Osteocyte (in vitro differentiated cells): ENCODE results near the gene HPGD. TPM values are rescaled to one million over a fixed set of nuclear protein-coding genes. Genes with fewer than 3 reads are reported as not detected.
"Not testable (repeated sequence)": the region's sequence is repeated elsewhere in the genome, so short reads cannot be mapped to it uniquely, and the experiment has no call there.

Experiments
- DNase-seq: peaks from one replicate; pipeline ENCODE4 v3.0.0; 2021; ENCODE audit warnings: mixed read lengths; ENCODE audit not compliant: unreplicated experiment; ENCODE audit errors: extremely low spot score
- H3K27ac Mint-ChIP-seq: one replicate; pipeline ENCODE4 v1.8.0; 2021; ENCODE audit warnings: mild to moderate bottlenecking, mixed read lengths; ENCODE audit not compliant: unreplicated experiment
- H3K27me3 Mint-ChIP-seq: one replicate; pipeline ENCODE4 v1.8.0; 2021; ENCODE audit warnings: mixed read lengths; ENCODE audit not compliant: unreplicated experiment
- H3K36me3 Mint-ChIP-seq: one replicate; pipeline ENCODE4 v1.8.0; 2021; ENCODE audit warnings: mixed read lengths; ENCODE audit not compliant: unreplicated experiment
- H3K4me1 Mint-ChIP-seq: one replicate; pipeline ENCODE4 v1.8.0; 2021; ENCODE audit warnings: mixed read lengths; ENCODE audit not compliant: unreplicated experiment
- H3K4me3 Mint-ChIP-seq: one replicate; pipeline ENCODE4 v1.8.0; 2021; ENCODE audit warnings: mild to moderate bottlenecking, moderate library complexity, mixed read lengths; ENCODE audit not compliant: unreplicated experiment
- H3K9me3 Mint-ChIP-seq: one replicate; pipeline ENCODE4 v1.8.0; 2021; ENCODE audit warnings: mixed read lengths; ENCODE audit not compliant: unreplicated experiment
- total RNA-seq: library from RNA; stranded (reverse); gene quantifications from 2 replicates; pipeline ENCODE4 v1.2.1, GENCODE V29; 2021
- TF ChIP-seq, protein P1 (sequence below): fragments of 200-600 bp; sonication (generic); IDR thresholded peaks from 2 replicates; pipeline ENCODE4 v1.5.0; 2021; ENCODE audit warnings: antibody characterized with exemption, mild to moderate bottlenecking, moderate library complexity

HPGD gene
- total RNA-seq, 1 donor from 2014 or later: not detected

DNA sequence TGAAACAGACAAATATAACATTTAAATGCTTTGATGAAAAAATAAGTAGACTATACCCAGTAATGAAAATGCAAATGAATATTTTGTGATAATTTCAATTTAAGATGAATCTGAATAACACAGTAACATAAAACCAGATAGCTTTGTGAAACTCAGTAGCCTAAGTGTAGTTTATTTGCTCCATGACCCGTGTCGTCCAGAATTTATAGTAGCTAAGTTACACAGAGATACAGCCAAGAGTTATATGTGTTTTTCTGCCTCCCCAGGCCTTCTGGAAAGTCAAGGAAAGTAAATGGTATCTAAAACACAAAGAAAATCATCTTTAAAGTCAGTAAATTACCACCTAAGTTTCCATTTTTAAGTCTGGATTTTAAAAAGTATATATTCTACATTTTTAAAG is 26.7 kb downstream of the HPGD start:
- Mint-ChIP-seq H3K36me3 (no peaks in the 10 kb centered on the region), H3K4me1 (no peaks in the 10 kb centered on the region), H3K4me3 (no peak overlapping the region), H3K27ac (no peak overlapping the region), H3K27me3 (peaks cover 17% of the 10 kb centered on the region), H3K9me3 (no peaks in the 10 kb centered on the region)
- TF ChIP-seq, protein P1, sequence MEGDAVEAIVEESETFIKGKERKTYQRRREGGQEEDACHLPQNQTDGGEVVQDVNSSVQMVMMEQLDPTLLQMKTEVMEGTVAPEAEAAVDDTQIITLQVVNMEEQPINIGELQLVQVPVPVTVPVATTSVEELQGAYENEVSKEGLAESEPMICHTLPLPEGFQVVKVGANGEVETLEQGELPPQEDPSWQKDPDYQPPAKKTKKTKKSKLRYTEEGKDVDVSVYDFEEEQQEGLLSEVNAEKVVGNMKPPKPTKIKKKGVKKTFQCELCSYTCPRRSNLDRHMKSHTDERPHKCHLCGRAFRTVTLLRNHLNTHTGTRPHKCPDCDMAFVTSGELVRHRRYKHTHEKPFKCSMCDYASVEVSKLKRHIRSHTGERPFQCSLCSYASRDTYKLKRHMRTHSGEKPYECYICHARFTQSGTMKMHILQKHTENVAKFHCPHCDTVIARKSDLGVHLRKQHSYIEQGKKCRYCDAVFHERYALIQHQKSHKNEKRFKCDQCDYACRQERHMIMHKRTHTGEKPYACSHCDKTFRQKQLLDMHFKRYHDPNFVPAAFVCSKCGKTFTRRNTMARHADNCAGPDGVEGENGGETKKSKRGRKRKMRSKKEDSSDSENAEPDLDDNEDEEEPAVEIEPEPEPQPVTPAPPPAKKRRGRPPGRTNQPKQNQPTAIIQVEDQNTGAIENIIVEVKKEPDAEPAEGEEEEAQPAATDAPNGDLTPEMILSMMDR: no peak
- no peak for DNase-seq

DNA sequence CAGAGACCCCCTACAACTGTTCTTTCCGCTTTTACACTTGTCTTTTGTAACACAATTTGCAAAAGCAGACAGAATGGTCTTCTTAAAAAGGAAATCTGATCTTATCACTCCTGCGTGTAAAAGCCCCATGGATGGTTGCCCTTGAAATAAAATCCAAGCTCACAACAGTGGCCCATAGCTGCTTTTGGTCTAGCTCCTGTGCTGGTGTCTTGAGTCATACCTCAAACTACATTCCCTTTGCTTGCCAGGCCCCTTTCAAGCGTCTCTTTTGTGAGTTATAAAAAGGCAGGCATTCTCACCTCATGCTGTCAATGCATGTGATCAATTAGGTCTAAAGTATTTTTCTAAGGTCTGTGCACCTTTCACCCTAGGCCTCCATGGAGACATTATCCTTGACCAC is 27.6 kb downstream of the HPGD start:
- no peak overlapping the region for H3K4me3 Mint-ChIP-seq
- TF ChIP-seq, protein P1: no peak
- no peaks in the 10 kb centered on the region for H3K9me3 Mint-ChIP-seq
- no peak overlapping the region for H3K27ac Mint-ChIP-seq
- H3K4me1 Mint-ChIP-seq: no peaks in the 10 kb centered on the region
- H3K36me3 Mint-ChIP-seq: no peaks in the 10 kb centered on the region
- DNase-seq: no peak
- peaks cover 23% of the 10 kb centered on the region for H3K27me3 Mint-ChIP-seq

DNA sequence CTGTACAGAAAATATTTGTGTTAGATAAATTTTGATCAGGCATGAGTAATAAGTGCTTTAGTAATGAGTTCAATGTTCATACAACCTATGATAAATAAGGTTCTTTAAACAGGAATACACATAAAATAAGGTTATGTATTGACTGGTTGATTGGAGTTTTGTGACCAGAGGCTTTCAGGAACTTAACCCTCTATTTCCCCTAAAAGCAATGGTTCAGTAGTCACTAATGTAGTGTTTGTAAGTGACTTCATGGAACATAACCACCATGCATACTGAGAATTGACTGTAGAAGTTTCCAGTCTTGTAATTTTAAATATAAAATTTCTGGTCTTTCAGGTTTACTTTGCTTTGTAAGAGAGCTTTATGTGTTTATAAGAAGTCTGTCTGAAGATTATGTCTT is 28.1 kb downstream of the HPGD start:
- TF ChIP-seq, protein P1: no peak
- Mint-ChIP-seq H3K27ac (no peak overlapping the region), H3K36me3 (no peaks in the 10 kb centered on the region), H3K9me3 (no peaks in the 10 kb centered on the region), H3K4me1 (no peaks in the 10 kb centered on the region), H3K27me3 (peaks cover 23% of the 10 kb centered on the region), H3K4me3 (no peak overlapping the region)
- DNase-seq: no peak

DNA sequence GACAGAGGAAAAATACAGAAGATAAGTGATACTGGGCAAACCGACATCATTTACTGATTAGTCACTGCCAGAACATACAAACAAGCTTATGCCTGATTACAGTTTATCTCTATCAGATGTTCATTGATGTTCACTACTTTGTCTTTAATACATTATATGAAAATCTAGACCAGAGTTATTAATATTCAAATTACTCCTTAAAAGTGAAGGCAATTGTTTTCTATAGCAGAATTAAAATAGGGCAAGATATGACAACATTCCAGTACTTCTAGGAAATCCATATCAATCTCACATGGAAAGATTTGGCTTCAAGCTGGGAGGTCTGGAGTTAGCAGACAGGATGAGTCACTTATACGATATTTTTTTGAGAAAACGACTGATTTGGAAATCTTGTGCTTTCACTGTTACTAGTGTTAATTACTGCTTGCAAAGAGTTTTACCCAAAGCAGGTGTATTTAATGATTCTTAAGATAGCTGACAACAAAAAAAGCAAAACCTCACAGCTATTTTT is 31.8 kb downstream of the HPGD start:
- Mint-ChIP-seq H3K27ac (no peak overlapping the region), H3K9me3 (no peaks in the 10 kb centered on the region), H3K4me1 (no peaks in the 10 kb centered on the region), H3K36me3 (no peaks in the 10 kb centered on the region), H3K4me3 (no peak overlapping the region), H3K27me3 (peaks cover 24% of the 10 kb centered on the region)
- TF ChIP-seq, protein P1: no peak
- no peak for DNase-seq

DNA sequence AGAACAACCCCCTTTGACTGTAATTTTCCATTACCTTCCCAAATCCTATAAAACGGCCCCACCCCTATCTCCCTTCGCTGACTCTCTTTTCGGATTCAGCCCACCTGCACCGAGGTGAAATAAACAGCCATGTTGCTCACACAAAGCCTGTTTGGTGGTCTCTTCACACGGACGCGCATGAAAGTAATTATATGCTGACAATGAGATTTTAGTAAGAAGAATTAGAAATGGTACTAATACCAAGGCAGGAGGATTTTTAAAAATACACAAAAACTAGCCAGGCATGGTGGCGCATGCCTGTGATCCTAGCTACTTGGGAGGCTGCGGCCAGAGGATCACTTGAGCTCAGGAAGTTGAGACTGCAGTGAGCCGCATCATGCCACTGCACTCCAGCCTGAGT is 33.9 kb downstream of the HPGD start:
- H3K27ac Mint-ChIP-seq, H3K9me3 Mint-ChIP-seq, H3K36me3 Mint-ChIP-seq, H3K4me1 Mint-ChIP-seq, DNase-seq, H3K4me3 Mint-ChIP-seq: not testable (repeated sequence)
- peaks cover 17% of the 10 kb centered on the region for H3K27me3 Mint-ChIP-seq

DNA sequence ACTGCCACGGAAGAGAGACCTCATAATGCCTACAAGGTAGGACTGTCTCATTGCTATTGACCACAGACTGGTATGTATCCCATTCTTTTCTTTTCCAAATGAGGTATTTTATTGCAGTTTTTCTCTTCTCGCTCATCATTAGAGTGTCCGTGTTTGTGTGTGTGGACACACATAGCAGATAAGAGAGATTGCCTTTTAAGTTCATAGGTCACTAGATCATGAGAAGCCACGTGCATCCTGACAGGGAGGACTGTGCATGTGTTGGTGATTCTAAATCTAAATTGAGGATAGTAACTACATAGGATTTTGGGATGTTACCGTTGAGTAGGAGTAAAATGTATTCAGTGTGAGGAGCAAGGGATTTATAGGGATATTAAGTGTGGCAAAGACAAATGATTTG is 37.3 kb downstream of the HPGD start:
- H3K36me3 Mint-ChIP-seq: no peaks in the 10 kb centered on the region
- no peak overlapping the region for H3K4me3 Mint-ChIP-seq
- H3K27ac Mint-ChIP-seq: no peak overlapping the region
- H3K4me1 Mint-ChIP-seq: no peaks in the 10 kb centered on the region
- TF ChIP-seq, protein P1: no peak
- DNase-seq: no peak
- H3K27me3 Mint-ChIP-seq: peaks cover 18% of the 10 kb centered on the region
- no peaks in the 10 kb centered on the region for H3K9me3 Mint-ChIP-seq
